Stimulated activated CD4-positive, alpha-beta T cell treated with anti-CD3 and anti-CD28 coated beads, Interleukin-2, amount 100 ng/mL, for 24 hours (primary cell): ENCODE data around the gene PRSS33.
A peak's percentile ranks its signal among the peaks of the same experiment; 100 is the strongest.

ENCODE experiments used
- DNase-seq, 2 donors: peaks; one replicate each; pipeline ENCODE4 v3.0.0-alpha.2; 2020

Gene PRSS33

GRCh38 chr16:2775765-2776499 lies 11.4 kb downstream of the PRSS33 start:
- DNase-seq: no peak

GRCh38 chr16:2775131-2775716 lies 12.1 kb downstream of the PRSS33 start:
- DNase-seq: no peak

- no peak for DNase-seq
Measured at GRCh38 chr16:2774161-2774891, 13.0 kb downstream of the PRSS33 start.

- DNase-seq: no peak
Measured at GRCh38 chr16:2773188-2773968, 14.0 kb downstream of the PRSS33 start.

- DNase-seq: no peak
Measured at GRCh38 chr16:2771496-2772402, 15.6 kb downstream of the PRSS33 start.

- peak in 1 of 2 donors; percentile 20 for DNase-seq
Measured at GRCh38 chr16:2770057-2770951, 17.1 kb downstream of the PRSS33 start.

GRCh38 chr16:2769675-2770056 lies 17.7 kb downstream of the PRSS33 start:
- no peak for DNase-seq

GRCh38 chr16:2769100-2769529 lies 18.2 kb downstream of the PRSS33 start:
- no peak for DNase-seq

- DNase-seq: no peak
Measured at GRCh38 chr16:2768403-2769089, 18.8 kb downstream of the PRSS33 start.

GRCh38 chr16:2767891-2768290 lies 19.5 kb downstream of the PRSS33 start:
- no peak for DNase-seq

GRCh38 chr16:2767140-2767731 lies 20.1 kb downstream of the PRSS33 start:
- no peak for DNase-seq

- DNase-seq: no peak
Measured at GRCh38 chr16:2766430-2767139, 20.8 kb downstream of the PRSS33 start.

- DNase-seq: no peak
Measured at GRCh38 chr16:2765462-2766404, 21.6 kb downstream of the PRSS33 start.

- no peak for DNase-seq
Measured at GRCh38 chr16:2764718-2765117, 22.6 kb downstream of the PRSS33 start.

- no peak for DNase-seq
Measured at GRCh38 chr16:2763173-2763572, 24.2 kb downstream of the PRSS33 start.

- DNase-seq: no peak
Measured at GRCh38 chr16:2762711-2763110, 24.6 kb downstream of the PRSS33 start.

GRCh38 chr16:2761886-2762583 lies 25.3 kb downstream of the PRSS33 start:
- no peak for DNase-seq
